Glutamatergic neuron (in vitro differentiated cells): Measurements from ENCODE around the gene INAFM2. TPM values are rescaled to one million over a fixed set of nuclear protein-coding genes. Genes with fewer than 3 reads are reported as not detected.

Experiments
- DNase-seq: peaks from one replicate; pipeline ENCODE4 v3.0.0; 2022
- H3K27ac Mint-ChIP-seq: one replicate; pipeline ENCODE4 v1.8.0; 2020; ENCODE audit warnings: mild to moderate bottlenecking, mixed read lengths, inconsistent platforms; ENCODE audit not compliant: unreplicated experiment
- H3K27me3 Mint-ChIP-seq: one replicate; pipeline ENCODE4 v1.8.0; 2020; ENCODE audit warnings: mild to moderate bottlenecking, moderate library complexity, mixed read lengths, inconsistent platforms; ENCODE audit not compliant: unreplicated experiment
- H3K36me3 Mint-ChIP-seq: one replicate; pipeline ENCODE4 v1.8.0; 2020; ENCODE audit warnings: mild to moderate bottlenecking, mixed read lengths, inconsistent platforms; ENCODE audit not compliant: unreplicated experiment
- H3K4me1 Mint-ChIP-seq: one replicate; pipeline ENCODE4 v1.8.0; 2020; ENCODE audit warnings: mild to moderate bottlenecking, low read depth, mixed read lengths, inconsistent platforms; ENCODE audit not compliant: unreplicated experiment
- H3K4me3 Mint-ChIP-seq: one replicate; pipeline ENCODE4 v1.8.0; 2020; ENCODE audit warnings: mild to moderate bottlenecking, mixed read lengths, inconsistent platforms; ENCODE audit not compliant: unreplicated experiment
- H3K9me3 Mint-ChIP-seq: one replicate; pipeline ENCODE4 v1.8.0; 2020; ENCODE audit warnings: mild to moderate bottlenecking, moderate library complexity, mixed read lengths, inconsistent platforms; ENCODE audit not compliant: unreplicated experiment
- CTCF ChIP-seq: fragments of 200-600 bp; sonication (generic); IDR thresholded peaks from one replicate; pipeline ENCODE4 v1.5.0; 2021; ENCODE audit not compliant: partially characterized antibody, unreplicated experiment
- total RNA-seq: library from RNA; stranded (reverse); fragmentation: NEBNext Ultra II Directional; extraction: Animal tissue kit (Norgen Biotek cat#: 25700); gene quantifications from one replicate; pipeline ENCODE4 v1.2.1, GENCODE V29; 2021; ENCODE audit not compliant: unreplicated experiment

Gene INAFM2
- total RNA-seq, 1 donor from 2014 or later = 15.9 TPM

GRCh38 chr15:40320931-40321371, 2.5 kb upstream of the INAFM2 start:
- peak overlapping the region; percentile 60 for H3K27ac Mint-ChIP-seq
- no peaks in the 10 kb centered on the region for H3K36me3 Mint-ChIP-seq

GRCh38 chr15:40322531-40323238, 807 bp upstream of the INAFM2 start:
- peak overlapping the region; percentile 81 for H3K4me3 Mint-ChIP-seq
- H3K36me3 Mint-ChIP-seq = no peaks in the 10 kb centered on the region
- no peak for TF ChIP-seq CTCF
- DNase-seq = no peak
- peaks cover 28% of the 10 kb centered on the region for H3K4me1 Mint-ChIP-seq
- H3K9me3 Mint-ChIP-seq = peaks cover 9% of the 10 kb centered on the region
- H3K27ac Mint-ChIP-seq = no peak overlapping the region
- peaks cover 6% of the 10 kb centered on the region for H3K27me3 Mint-ChIP-seq

More at GRCh38 chr15:40320931-40321371, 2.5 kb upstream of the INAFM2 start:
- TF ChIP-seq CTCF = peak; percentile 97
- peak; percentile 42 for DNase-seq
- H3K4me1 Mint-ChIP-seq = peaks cover 18% of the 10 kb centered on the region
- H3K27me3 Mint-ChIP-seq = peaks cover 6% of the 10 kb centered on the region
- H3K9me3 Mint-ChIP-seq = peaks cover 7% of the 10 kb centered on the region
- H3K4me3 Mint-ChIP-seq = peak overlapping the region; percentile 31

GRCh38 chr15:40323953-40324937, 753 bp downstream of the INAFM2 start:
- Mint-ChIP-seq H3K36me3 (no peaks in the 10 kb centered on the region), H3K27ac (peak overlapping the region; percentile 74), H3K4me1 (peaks cover 43% of the 10 kb centered on the region)

GRCh38 chr15:40325188-40325587, 1.7 kb downstream of the INAFM2 start:
- DNase-seq = no peak
- no peak overlapping the region for H3K27ac Mint-ChIP-seq
- no peak for TF ChIP-seq CTCF
- peaks cover 6% of the 10 kb centered on the region for H3K27me3 Mint-ChIP-seq
- H3K36me3 Mint-ChIP-seq = no peaks in the 10 kb centered on the region
- peak overlapping the region; percentile 76 for H3K4me3 Mint-ChIP-seq
- H3K4me1 Mint-ChIP-seq = peaks cover 51% of the 10 kb centered on the region
- peaks cover 10% of the 10 kb centered on the region for H3K9me3 Mint-ChIP-seq

More at GRCh38 chr15:40323953-40324937, 753 bp downstream of the INAFM2 start:
- no peak for TF ChIP-seq CTCF
- DNase-seq = peak; percentile 48
- peak overlapping the region; percentile 76 for H3K4me3 Mint-ChIP-seq
- peaks cover 6% of the 10 kb centered on the region for H3K27me3 Mint-ChIP-seq
- peaks cover 10% of the 10 kb centered on the region for H3K9me3 Mint-ChIP-seq
